ENCODE measurements around the gene C1GALT1. TPM values are rescaled to one million over a fixed set of nuclear protein-coding genes. Genes with fewer than 3 reads are reported as not detected.

Gene C1GALT1
- total RNA-seq, 2 experiments from 2014 or later, result 39.0 to 39.5 TPM

DNA sequence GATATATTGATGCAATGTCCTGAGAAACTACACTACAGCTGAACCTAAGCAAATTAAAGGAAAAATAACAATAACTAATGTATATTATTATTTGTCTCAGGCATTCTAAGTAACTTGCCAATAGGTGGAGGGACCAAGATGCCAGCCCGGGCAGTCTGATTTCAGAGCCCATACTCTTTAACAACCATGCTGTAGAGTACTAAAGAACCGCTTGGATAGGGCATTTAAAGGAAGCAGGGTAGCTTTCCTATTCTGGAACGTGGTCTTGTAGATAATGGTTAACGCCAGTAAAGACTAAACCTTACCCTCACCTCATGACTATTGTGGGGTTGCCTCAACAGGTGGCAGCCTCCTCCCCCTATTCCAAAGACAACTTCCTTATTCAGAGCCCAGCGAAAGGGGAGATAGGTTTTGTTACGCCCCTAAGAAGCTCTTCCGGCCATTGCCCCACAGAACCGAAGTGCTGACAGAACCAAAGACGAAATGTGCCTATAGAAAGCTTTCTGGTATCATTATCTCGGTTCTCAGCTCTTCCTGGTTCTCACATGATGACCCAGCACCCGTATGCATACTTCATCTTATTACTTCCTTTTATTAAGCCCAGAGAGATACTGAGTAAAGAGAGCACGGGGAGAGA is 707 bp upstream of the C1GALT1 start:
- Mint-ChIP-seq H3K27me3 (no peaks in the 10 kb centered on the region), H3K36me3 (ENCODE audit: low read depth) (peaks cover 8% of the 10 kb centered on the region)
- TF ChIP-seq, protein P1, sequence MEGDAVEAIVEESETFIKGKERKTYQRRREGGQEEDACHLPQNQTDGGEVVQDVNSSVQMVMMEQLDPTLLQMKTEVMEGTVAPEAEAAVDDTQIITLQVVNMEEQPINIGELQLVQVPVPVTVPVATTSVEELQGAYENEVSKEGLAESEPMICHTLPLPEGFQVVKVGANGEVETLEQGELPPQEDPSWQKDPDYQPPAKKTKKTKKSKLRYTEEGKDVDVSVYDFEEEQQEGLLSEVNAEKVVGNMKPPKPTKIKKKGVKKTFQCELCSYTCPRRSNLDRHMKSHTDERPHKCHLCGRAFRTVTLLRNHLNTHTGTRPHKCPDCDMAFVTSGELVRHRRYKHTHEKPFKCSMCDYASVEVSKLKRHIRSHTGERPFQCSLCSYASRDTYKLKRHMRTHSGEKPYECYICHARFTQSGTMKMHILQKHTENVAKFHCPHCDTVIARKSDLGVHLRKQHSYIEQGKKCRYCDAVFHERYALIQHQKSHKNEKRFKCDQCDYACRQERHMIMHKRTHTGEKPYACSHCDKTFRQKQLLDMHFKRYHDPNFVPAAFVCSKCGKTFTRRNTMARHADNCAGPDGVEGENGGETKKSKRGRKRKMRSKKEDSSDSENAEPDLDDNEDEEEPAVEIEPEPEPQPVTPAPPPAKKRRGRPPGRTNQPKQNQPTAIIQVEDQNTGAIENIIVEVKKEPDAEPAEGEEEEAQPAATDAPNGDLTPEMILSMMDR (IDR thresholded peaks at IDR 0.05), result peak; percentile 2

DNA sequence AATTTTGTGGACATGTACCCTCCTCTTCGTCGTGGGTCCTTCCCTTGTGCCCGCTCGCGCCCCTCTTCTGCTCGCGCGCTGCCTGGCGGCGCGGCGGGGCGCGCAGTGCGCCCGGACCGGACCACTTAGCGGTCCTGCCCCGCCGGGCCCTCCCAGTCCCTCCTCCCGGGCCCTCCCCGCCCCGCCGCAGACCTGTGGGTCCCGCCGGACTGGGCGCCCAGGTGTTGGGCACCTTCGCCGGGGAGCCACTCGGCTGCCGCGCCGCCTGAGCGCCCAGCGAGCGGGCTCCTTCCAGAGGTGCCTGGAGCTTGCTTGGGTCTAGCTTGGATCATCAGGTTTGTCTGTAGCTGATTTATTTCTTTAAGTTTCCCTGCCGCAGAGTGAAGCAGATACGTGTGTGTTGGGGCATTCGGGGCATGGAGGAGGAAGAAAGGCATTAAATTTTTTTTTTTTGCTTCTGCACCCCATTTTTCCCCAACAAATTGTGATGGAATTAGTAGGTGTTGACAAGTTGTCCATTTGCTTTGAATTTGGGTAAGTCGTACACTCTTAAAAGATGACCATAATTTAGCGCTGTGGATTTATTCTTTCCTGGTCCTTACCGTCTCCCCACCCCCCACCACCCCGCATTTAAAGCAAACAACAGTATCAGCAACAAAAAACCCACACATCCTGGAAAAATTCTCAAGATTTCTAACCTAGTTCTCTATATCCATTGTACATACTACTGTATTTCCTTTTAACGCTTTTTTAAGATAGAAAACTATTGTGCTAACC is 905 bp downstream of the C1GALT1 start:
- peak; percentile 51 for DNase-seq
- TF ChIP-seq, protein P1 (IDR thresholded peaks at IDR 0.05), result no peak
- Mint-ChIP-seq H3K4me3 (peak overlapping the region; percentile 90), H3K9me3 (no peaks in the 10 kb centered on the region), H3K27me3 (no peaks in the 10 kb centered on the region), H3K27ac (peak overlapping the region; percentile 91), H3K36me3 (ENCODE audit: low read depth) (peaks cover 8% of the 10 kb centered on the region), H3K4me1 (ENCODE audit: low read depth) (peaks cover 20% of the 10 kb centered on the region)
- peak; percentile 11 for ATAC-seq
- POLR2A ChIA-PET, result interaction anchor here (0.6 to 2.9 kb wide), 9 partner anchors 8 to 162 kb away, joined by 3 to 10 read pairs (median 3); no protein-coding TSS in a partner anchor
- CTCF ChIA-PET, result interaction anchor here (0.9 to 2.5 kb wide), 5 partner anchors 8 to 579 kb away, joined by 3 to 8 read pairs (median 3); no protein-coding TSS in a partner anchor
- intact Hi-C loops (cut with micrococcal nuclease), result loop anchor here (5.0 kb wide), 3 partner anchors 74 to 384 kb away; partner anchors contain the start of gene MIOS

More for the DNA sequence above, 707 bp upstream of the C1GALT1 start:
- H3K4me3 Mint-ChIP-seq, result peak overlapping the region; percentile 90
- DNase-seq (peak; percentile 49), ATAC-seq (peak; percentile 29)
- peak overlapping the region; percentile 99 for H3K27ac Mint-ChIP-seq
- ChIA-PET CTCF (interaction anchor here (0.7 to 1.7 kb wide), 8 partner anchors 14 to 387 kb away, joined by 3 to 6 read pairs (median 3); no protein-coding TSS in a partner anchor), POLR2A (interaction anchor here (0.8 to 2.9 kb wide), 13 partner anchors 8 to 459 kb away, joined by 3 to 10 read pairs (median 4); partner anchors contain the start of gene UMAD1)
- intact Hi-C loops (cut with micrococcal nuclease), result loop anchor here (5.0 kb wide), 3 partner anchors 74 to 386 kb away; partner anchors contain the start of gene MIOS
- peaks cover 26% of the 10 kb centered on the region for H3K4me1 Mint-ChIP-seq (ENCODE audit: low read depth)
- no peaks in the 10 kb centered on the region for H3K9me3 Mint-ChIP-seq

DNA sequence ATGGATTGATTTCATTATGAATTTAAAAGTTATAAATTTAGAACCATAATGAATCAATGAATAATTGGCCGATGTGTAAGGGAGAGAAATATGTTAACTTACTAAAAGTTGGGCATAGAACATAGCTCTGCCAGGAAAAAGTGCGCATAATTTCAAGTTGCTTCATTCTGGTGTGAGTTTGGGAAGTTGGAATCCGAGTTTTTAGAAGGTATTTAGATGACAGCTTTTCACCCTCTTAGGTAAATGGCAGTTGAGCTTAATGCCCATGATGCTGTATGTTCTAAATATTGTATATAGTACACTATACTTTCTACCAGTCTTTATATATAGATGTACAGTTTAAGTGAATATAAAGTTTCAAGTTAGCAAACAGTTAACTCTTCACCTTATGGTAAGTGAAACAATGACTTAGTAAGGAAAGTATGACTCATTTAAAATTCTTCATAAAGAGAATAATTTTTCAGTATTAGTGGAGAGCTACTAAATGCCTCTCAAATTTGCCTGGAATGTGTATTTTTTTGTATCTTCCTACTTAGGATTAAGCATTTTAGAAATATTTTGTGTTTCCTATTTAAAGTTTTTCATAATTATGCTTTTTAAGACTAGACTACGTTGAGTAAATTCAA is 1.6 kb downstream of the C1GALT1 start:
- CTCF ChIA-PET, result interaction anchor here (0.9 to 2.5 kb wide), 5 partner anchors 9 to 80 kb away, joined by 3 to 8 read pairs (median 3); no protein-coding TSS in a partner anchor
- Mint-ChIP-seq H3K9me3 (no peaks in the 10 kb centered on the region), H3K4me1 (ENCODE audit: low read depth) (peaks cover 23% of the 10 kb centered on the region), H3K27ac (peak overlapping the region; percentile 91), H3K36me3 (ENCODE audit: low read depth) (peaks cover 8% of the 10 kb centered on the region), H3K4me3 (peak overlapping the region; percentile 90), H3K27me3 (no peaks in the 10 kb centered on the region)
- intact Hi-C loops (cut with micrococcal nuclease), result loop anchor here (5.0 kb wide), 3 partner anchors 73 to 383 kb away; partner anchors contain the start of gene MIOS
- POLR2A ChIA-PET, result interaction anchor here (0.9 to 2.9 kb wide), 6 partner anchors 9 to 44 kb away, joined by 3 to 10 read pairs (median 3); no protein-coding TSS in a partner anchor
- TF ChIP-seq, protein P1 (IDR thresholded peaks at IDR 0.05), result no peak
- ATAC-seq (no peak), DNase-seq (no peak)

DNA sequence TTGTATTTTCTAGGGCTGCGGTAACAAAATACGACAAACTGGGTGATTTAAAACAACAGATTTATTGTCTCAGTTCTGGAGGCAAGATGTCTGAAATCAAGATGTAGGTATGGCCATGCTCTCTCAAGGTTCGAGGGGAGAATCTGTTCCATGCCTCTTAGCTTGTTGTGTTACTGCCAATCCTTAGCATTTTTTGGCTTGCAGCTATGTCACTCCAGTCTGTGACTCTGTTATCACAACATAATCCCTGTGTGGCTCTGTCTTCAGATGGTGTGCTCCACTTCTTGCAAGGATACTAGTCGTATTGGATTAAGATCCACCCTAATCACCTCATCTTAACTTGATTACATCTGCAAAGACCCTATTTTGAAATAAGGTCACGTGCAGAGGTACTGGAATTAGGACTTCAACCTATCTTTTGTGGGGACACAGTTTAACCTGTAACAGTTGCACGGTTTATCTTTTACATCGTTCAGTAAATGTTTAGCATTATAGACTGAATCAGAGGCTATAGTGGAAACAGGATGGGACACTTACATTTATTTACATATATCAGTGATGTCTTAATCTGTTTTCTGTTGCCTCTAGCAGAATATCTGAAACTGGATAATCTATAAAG is 3.1 kb downstream of the C1GALT1 start:
- DNase-seq (no peak), ATAC-seq (no peak)
- Mint-ChIP-seq H3K9me3 (no peaks in the 10 kb centered on the region), H3K36me3 (ENCODE audit: low read depth) (peaks cover 6% of the 10 kb centered on the region), H3K27me3 (no peaks in the 10 kb centered on the region), H3K4me3 (peak overlapping the region; percentile 90), H3K27ac (no peak overlapping the region), H3K4me1 (ENCODE audit: low read depth) (peaks cover 31% of the 10 kb centered on the region)
- ChIA-PET CTCF (interaction anchor here (0.7 to 2.5 kb wide), 2 partner anchors 16 to 82 kb away, joined by 4 to 8 read pairs; no protein-coding TSS in a partner anchor), POLR2A (no interaction called here)
- TF ChIP-seq, protein P1 (IDR thresholded peaks at IDR 0.05), result no peak
- intact Hi-C loops (cut with micrococcal nuclease), result no loop called here

All from activated CD8-positive, alpha-beta T cell treated with anti-CD3 and anti-CD28 coated beads for 36 hours (primary cell).